Activated CD8-positive, alpha-beta memory T cell treated with anti-CD3 and anti-CD28 coated beads, Interleukin-2, amount 10 ng/mL, durations not matched to agents 7 days and 5 days (primary cell): Measurements from ENCODE around the gene DPEP2NB. TPM values are rescaled to one million over a fixed set of nuclear protein-coding genes. Genes with fewer than 3 reads are reported as not detected.

Experiments
- ATAC-seq: fragments of 150-1000 bp; cut with Tn5 transposase; one replicate; pipeline ENCODE4 v1.10.0; 2021; ENCODE audit warnings: moderate library complexity
- CTCF ChIA-PET: fragments of 350-600 bp; sonication (Branson Sonifier 250); formaldehyde crosslinking; loops from one replicate; lab custom pipeline; 2021; ENCODE audit warnings: antibody characterized with exemption; lab: Charles Lee
- DNase-seq: peaks from one replicate; pipeline ENCODE4 v3.0.0-alpha.2; 2020
- H3K27ac Mint-ChIP-seq: one replicate; pipeline ENCODE4 v1.8.0; 2021; ENCODE audit warnings: mild to moderate bottlenecking, mixed read lengths
- H3K27me3 Mint-ChIP-seq: one replicate; pipeline ENCODE4 v1.8.0; 2021; ENCODE audit warnings: mixed read lengths
- H3K36me3 Mint-ChIP-seq: one replicate; pipeline ENCODE4 v1.8.0; 2021; ENCODE audit warnings: mild to moderate bottlenecking, mixed read lengths
- H3K4me1 Mint-ChIP-seq: one replicate; pipeline ENCODE4 v1.8.0; 2021; ENCODE audit warnings: mixed read lengths
- H3K4me3 Mint-ChIP-seq: one replicate; pipeline ENCODE4 v1.8.0; 2021; ENCODE audit warnings: mild to moderate bottlenecking, moderate library complexity, mixed read lengths
- H3K9me3 Mint-ChIP-seq: one replicate; pipeline ENCODE4 v1.8.0; 2022; ENCODE audit warnings: low read depth, mixed read lengths
- total RNA-seq, 2 experiments: library from RNA; stranded (reverse); gene quantifications; one replicate each; pipeline ENCODE4 v1.2.3, GENCODE V29; 2021

DPEP2NB gene
- total RNA-seq, 2 experiments from 2014 or later: not detected

GRCh38 chr16:67963662-67964321 is 51.9 kb downstream of the DPEP2NB start:
- ATAC-seq (no peak), DNase-seq (no peak)
- H3K36me3 Mint-ChIP-seq: peaks cover 9% of the 10 kb centered on the region
- no peaks in the 10 kb centered on the region for H3K27me3 Mint-ChIP-seq
- CTCF ChIA-PET: interaction anchor here (2.5 kb wide), 1 partner anchor 22 kb away, joined by 14 read pairs; no protein-coding TSS in a partner anchor
- H3K4me1 Mint-ChIP-seq: peaks cover 12% of the 10 kb centered on the region
- no peak overlapping the region for H3K27ac Mint-ChIP-seq
- no peak overlapping the region for H3K4me3 Mint-ChIP-seq
- H3K9me3 Mint-ChIP-seq: no peaks in the 10 kb centered on the region

Other genes starting within 250 kb of the DPEP2NB start
- 10 to 100 TPM; 21.2 to 23.7 TPM for gene RANBP10, start 209.4 kb downstream of the DPEP2NB start, total RNA-seq
- gene TSNAXIP1, start 209.0 kb downstream of the DPEP2NB start, total RNA-seq: under 1 TPM; 0.12 to 0.45 TPM
- gene THAP11, start 173.6 kb downstream of the DPEP2NB start, total RNA-seq: 10 to 100 TPM; 47.9 to 52.7 TPM
- gene NUTF2, start 169.0 kb downstream of the DPEP2NB start, total RNA-seq: 100 to 1,000 TPM; 114 to 137 TPM
- 10 to 100 TPM; 61.8 to 69.3 TPM for gene CENPT, start 168.2 kb downstream of the DPEP2NB start, total RNA-seq
- gene EDC4, start 142.9 kb downstream of the DPEP2NB start, total RNA-seq: 100 to 1,000 TPM; 122 to 124 TPM
- gene NRN1L, start 131.0 kb downstream of the DPEP2NB start, total RNA-seq: under 1 TPM; 0.45 to 0.99 TPM
- 10 to 100 TPM; 21.0 to 21.6 TPM for gene PSKH1, start 122.7 kb downstream of the DPEP2NB start, total RNA-seq
- gene CTRL, start 84.0 kb downstream of the DPEP2NB start, total RNA-seq: 1 to 10 TPM; 5.0 to 6.7 TPM
- 100 to 1,000 TPM; 250 to 296 TPM for gene PSMB10, start 79.1 kb downstream of the DPEP2NB start, total RNA-seq
- gene LCAT, start 71.8 kb downstream of the DPEP2NB start, total RNA-seq: 10 to 100 TPM; 15.6 to 22.7 TPM
- gene SLC12A4, start 47.3 kb downstream of the DPEP2NB start, total RNA-seq: 10 to 100 TPM; 47.7 to 51.2 TPM
- gene DPEP3, start 35.4 kb downstream of the DPEP2NB start, total RNA-seq: under 1 TPM in 1 of 2 experiments, not detected in 1; 0.28 TPM
- 1 to 10 TPM; 4.5 to 4.7 TPM for gene DPEP2, start 16.4 kb downstream of the DPEP2NB start, total RNA-seq
- gene DDX28, start 7.3 kb upstream of the DPEP2NB start, total RNA-seq: 10 to 100 TPM; 14.8 to 20.8 TPM
- 10 to 100 TPM; 28.4 to 32.0 TPM for gene DUS2, start 7.4 kb upstream of the DPEP2NB start, total RNA-seq
- gene NFATC3, start 69.5 kb upstream of the DPEP2NB start, total RNA-seq: 100 to 1,000 TPM; 176 to 183 TPM
- not detected for gene ESRP2, start 220.2 kb upstream of the DPEP2NB start, total RNA-seq
- gene PLA2G15, start 229.5 kb upstream of the DPEP2NB start, total RNA-seq: 1 to 10 TPM; 8.4 to 9.3 TPM
- gene SLC7A6, start 248.6 kb upstream of the DPEP2NB start, total RNA-seq: 10 to 100 TPM; 73.3 to 99.5 TPM